H9 (cell line): ENCODE measurements around the gene SEMA3G. TPM values are rescaled to one million over a fixed set of nuclear protein-coding genes. Genes with fewer than 3 reads are reported as not detected.

Source experiments
- DNase-seq: peaks from one replicate; pipeline ENCODE4 v3.0.0-alpha.2; 2017
- H2AFZ ChIP-seq: one replicate; pipeline ENCODE4 v1.6.1; 2013; ENCODE audit warnings: mild to moderate bottlenecking, low read length, control low read depth, moderate library complexity
- H2AK5ac ChIP-seq: 2 replicates; pipeline ENCODE4 v1.6.1; 2013; ENCODE audit warnings: low read length, control low read depth, mixed read lengths; ENCODE audit not compliant: insufficient read length
- H2BK120ac ChIP-seq: one replicate; pipeline ENCODE4 v1.6.1; 2013; ENCODE audit warnings: low read depth, mild to moderate bottlenecking, low read length, control low read depth, inconsistent platforms; ENCODE audit not compliant: poor library complexity, severe bottlenecking
- H2BK12ac ChIP-seq: 2 replicates; pipeline ENCODE4 v1.6.1; 2013; ENCODE audit warnings: low read length, control low read depth, mixed read lengths, low read depth; ENCODE audit not compliant: insufficient read length
- H2BK15ac ChIP-seq: 2 replicates; pipeline ENCODE4 v1.6.1; 2013; ENCODE audit warnings: low read depth, low read length, control low read depth
- H2BK20ac ChIP-seq: one replicate; pipeline ENCODE4 v1.6.1; 2013; ENCODE audit warnings: low read depth, mild to moderate bottlenecking, low read length, control low read depth, inconsistent platforms; ENCODE audit not compliant: poor library complexity, severe bottlenecking
- H2BK5ac ChIP-seq: 2 replicates; pipeline ENCODE4 v1.6.1; 2013; ENCODE audit warnings: low read length, control low read depth, mixed read lengths; ENCODE audit not compliant: insufficient read length
- H3K14ac ChIP-seq: 2 replicates; pipeline ENCODE4 v1.6.1; 2013; ENCODE audit warnings: low read length, control low read depth; ENCODE audit not compliant: insufficient read depth
- H3K18ac ChIP-seq: 2 replicates; pipeline ENCODE4 v1.6.1; 2013; ENCODE audit warnings: low read depth, mild to moderate bottlenecking, mixed read lengths, low read length, control low read depth; ENCODE audit not compliant: insufficient read length
- H3K23ac ChIP-seq: 2 replicates; pipeline ENCODE4 v1.6.1; 2013; ENCODE audit warnings: low read length, control low read depth, mixed read lengths, low read depth; ENCODE audit not compliant: insufficient read length
- H3K23me2 ChIP-seq: 2 replicates; pipeline ENCODE4 v1.6.1; 2013; ENCODE audit warnings: low read depth, mild to moderate bottlenecking, mixed read lengths, low read length, control low read depth; ENCODE audit not compliant: insufficient read length, poor library complexity, severe bottlenecking
- H3K27ac ChIP-seq: 2 replicates; pipeline ENCODE4 v1.5.1; 2013; ENCODE audit warnings: low read length, control low read depth, mixed read lengths, low read depth; ENCODE audit not compliant: insufficient read length
- H3K27me3 ChIP-seq: 2 replicates; pipeline ENCODE4 v1.6.1; 2013; ENCODE audit warnings: low read length, control low read depth, inconsistent platforms; ENCODE audit not compliant: insufficient read depth
- H3K4ac ChIP-seq: 2 replicates; pipeline ENCODE4 v1.6.1; 2013; ENCODE audit warnings: low read depth, mild to moderate bottlenecking, control low read depth, inconsistent platforms, low read length, moderate library complexity
- H3K4me1 ChIP-seq: 2 replicates; pipeline ENCODE4 v1.6.1; 2013; ENCODE audit warnings: low read length, control low read depth, inconsistent platforms; ENCODE audit not compliant: insufficient read depth
- H3K4me2 ChIP-seq: 2 replicates; pipeline ENCODE4 v1.6.1; 2013; ENCODE audit warnings: low read length, control low read depth, mixed read lengths; ENCODE audit not compliant: insufficient read length, insufficient read depth
- H3K56ac ChIP-seq: 2 replicates; pipeline ENCODE4 v1.6.1; 2013; ENCODE audit warnings: low read depth, mild to moderate bottlenecking, mixed read lengths, low read length, control low read depth; ENCODE audit not compliant: insufficient read length
- H3K79me1 ChIP-seq: 2 replicates; pipeline ENCODE4 v1.6.1; 2013; ENCODE audit warnings: low read depth, mild to moderate bottlenecking, moderate library complexity, low read length, control low read depth, inconsistent platforms; ENCODE audit not compliant: insufficient read depth, poor library complexity, severe bottlenecking
- H3K79me2 ChIP-seq: 2 replicates; pipeline ENCODE4 v1.6.1; 2013; ENCODE audit warnings: low read length, control low read depth, inconsistent platforms; ENCODE audit not compliant: insufficient read depth
- H3K9ac ChIP-seq: 2 replicates; pipeline ENCODE4 v1.6.1; 2013; ENCODE audit warnings: low read length, control low read depth, mixed read lengths; ENCODE audit not compliant: insufficient read length; ENCODE audit errors: extremely low read depth
- H3K9me3 ChIP-seq: one replicate; pipeline ENCODE4 v1.6.1; 2013; ENCODE audit warnings: low read depth, low read length, inconsistent platforms; ENCODE audit not compliant: control insufficient read depth
- H3T11ph ChIP-seq: one replicate; pipeline ENCODE4 v1.6.1; 2013; ENCODE audit warnings: mild to moderate bottlenecking, low read length, control low read depth, inconsistent platforms
- H4K20me1 ChIP-seq: one replicate; pipeline ENCODE4 v1.6.1; 2013; ENCODE audit not compliant: control insufficient read depth, insufficient read length, insufficient read depth
- H4K5ac ChIP-seq: 2 replicates; pipeline ENCODE4 v1.6.1; 2013; ENCODE audit warnings: low read depth, mild to moderate bottlenecking, mixed read lengths, low read length, control low read depth; ENCODE audit not compliant: insufficient read length
- H4K8ac ChIP-seq: replicated peaks from 2 replicates; pipeline ENCODE4 v1.6.1; 2013; ENCODE audit warnings: low read length, control low read depth, mixed read lengths, low read depth; ENCODE audit not compliant: insufficient read length
- H4K91ac ChIP-seq: 2 replicates; pipeline ENCODE4 v1.6.1; 2013; ENCODE audit warnings: low read depth, mild to moderate bottlenecking, moderate library complexity, mixed read lengths, low read length, control low read depth; ENCODE audit not compliant: insufficient read length
- H3K27ac Mint-ChIP-seq, 3 experiments: 2 replicates in 2 of 3; 3 replicates in 1 of 3; pipeline ENCODE4 v1.8.0; 2020 to 2021; ENCODE audit warnings: mixed read lengths in 3 of 3, mild to moderate bottlenecking in 1 of 3, moderate library complexity in 1 of 3
- H3K27me3 Mint-ChIP-seq: 2 replicates; pipeline ENCODE4 v1.8.0; 2021; ENCODE audit warnings: low read depth, mild to moderate bottlenecking, moderate library complexity, mixed read lengths
- H3K36me3 Mint-ChIP-seq, 3 experiments: 2 replicates in 2 of 3; 3 replicates in 1 of 3; pipeline ENCODE4 v1.8.0; 2020 to 2021; ENCODE audit warnings: low read depth in 3 of 3, mixed read lengths in 3 of 3; ENCODE audit not compliant: insufficient read depth in 1 of 3
- H3K4me1 Mint-ChIP-seq, 2 experiments: 2 replicates each; pipeline ENCODE4 v1.8.0; 2020; ENCODE audit warnings: mixed read lengths in 2 of 2
- H3K4me3 Mint-ChIP-seq, 2 experiments: 2 replicates in 1 of 2; 3 replicates in 1 of 2; pipeline ENCODE4 v1.8.0; 2020 to 2021; ENCODE audit warnings: mild to moderate bottlenecking in 2 of 2, mixed read lengths in 2 of 2, moderate library complexity in 1 of 2
- H3K9me3 Mint-ChIP-seq, 2 experiments: 2 replicates in 1 of 2; 3 replicates in 1 of 2; pipeline ENCODE4 v1.8.0; 2020; ENCODE audit warnings: mild to moderate bottlenecking in 2 of 2, mixed read lengths in 2 of 2, moderate library complexity in 1 of 2
- CTCF ChIP-seq: fragments of 200-600 bp; sonication (generic); conservative IDR thresholded peaks from 3 replicates; pipeline ENCODE4 v1.8.0; 2021; ENCODE audit warnings: antibody characterized with exemption, mild to moderate bottlenecking
- WGBS: extraction: QIAGEN DNeasy Blood & Tissue Kit; methylation state at CpG from one replicate; pipeline ENCODE4 v1.1.7; 2013; ENCODE audit warnings: missing lambda C conversion rate, low lambda C conversion rate, mixed read lengths; ENCODE audit not compliant: insufficient read length; ENCODE audit errors: extremely low coverage; 5-methylcytosine and 5-hydroxymethylcytosine counted together
- total RNA-seq: library from RNA; stranded (reverse); gene quantifications from 2 replicates; pipeline ENCODE4 v1.2.1, GENCODE V29; 2021

SEMA3G gene
- total RNA-seq, 1 experiment from 2014 or later = 2.4 TPM

GRCh38 chr3:52469001-52469400 is 24.1 kb upstream of the SEMA3G start:
- Histone ChIP-seq H3K4me2 (no peak overlapping the region), H3K23me2 (no peaks in the 10 kb centered on the region), H3T11ph (no peak overlapping the region), H2BK5ac (no peak overlapping the region), H3K23ac (no peak overlapping the region), H4K20me1 (no peaks in the 10 kb centered on the region), H4K91ac (no peak overlapping the region), H3K56ac (no peak overlapping the region), H2BK120ac (no peak overlapping the region), H3K27ac (no peak overlapping the region), H3K4ac (no peak overlapping the region), H3K79me2 (no peaks in the 10 kb centered on the region), H3K79me1 (peaks cover 5% of the 10 kb centered on the region), H2AK5ac (no peak overlapping the region), H3K9me3 (no peaks in the 10 kb centered on the region), H2AFZ (no peak overlapping the region), H2BK15ac (no peak overlapping the region), H4K8ac (no peak overlapping the region), H3K27me3 (no peaks in the 10 kb centered on the region), H4K5ac (no peak overlapping the region), H3K9ac (no peak overlapping the region), H3K14ac (no peak overlapping the region), H3K18ac (no peak overlapping the region), H3K4me1 (no peaks in the 10 kb centered on the region), H2BK12ac (no peak overlapping the region), H2BK20ac (no peak overlapping the region)
- peaks cover 0 to 6% of the 10 kb centered on the region in 2 experiments; a peak in 2 of 4 replicates for H3K4me1 Mint-ChIP-seq
- peak overlapping the region in 2 of 3 experiments; percentile 44 to 72; a peak in 4 of 7 replicates for H3K27ac Mint-ChIP-seq
- WGBS = no CpG with 5 or more reads among the region's 5 CpGs
- no peaks in the 10 kb centered on the region for H3K27me3 Mint-ChIP-seq
- DNase-seq = peak; percentile 16
- H3K4me3 Mint-ChIP-seq = no peak overlapping the region
- no peaks in the 10 kb centered on the region for H3K9me3 Mint-ChIP-seq
- no peak for TF ChIP-seq CTCF
- H3K36me3 Mint-ChIP-seq = peaks cover 24 to 56% (median 48%) of the 10 kb centered on the region in 3 experiments
